T-helper 1 cell treated with Interleukin-12 subunit alpha and Interleukin-12 subunit beta and Interleukin-4 antibody, amounts not matched to agents 30 μg/mL and 1 μg/mL, for 36 hours (primary cell): ENCODE measurements around the gene GAS7.

ENCODE experiments used
- H3K27ac Mint-ChIP-seq: one replicate; pipeline ENCODE4 v1.8.0; 2021; ENCODE audit warnings: mild to moderate bottlenecking, mixed read lengths
- H3K27me3 Mint-ChIP-seq: one replicate; pipeline ENCODE4 v1.8.0; 2021; ENCODE audit warnings: low read depth, mixed read lengths
- H3K36me3 Mint-ChIP-seq: one replicate; pipeline ENCODE4 v1.8.0; 2021; ENCODE audit warnings: low read depth, mixed read lengths
- H3K4me1 Mint-ChIP-seq: one replicate; pipeline ENCODE4 v1.8.0; 2021; ENCODE audit warnings: low read depth, mixed read lengths
- H3K4me3 Mint-ChIP-seq: one replicate; pipeline ENCODE4 v1.8.0; 2021; ENCODE audit warnings: mild to moderate bottlenecking, moderate library complexity, mixed read lengths
- H3K9me3 Mint-ChIP-seq: one replicate; pipeline ENCODE4 v1.8.0; 2021; ENCODE audit warnings: mixed read lengths

GAS7 gene

GRCh38 chr17:10171122-10171571 lies 27.3 kb downstream of the GAS7 start:
- Mint-ChIP-seq H3K4me3 (no peak overlapping the region), H3K36me3 (no peaks in the 10 kb centered on the region), H3K27me3 (peaks cover 9% of the 10 kb centered on the region), H3K9me3 (peaks cover 4% of the 10 kb centered on the region), H3K4me1 (peaks cover 6% of the 10 kb centered on the region), H3K27ac (no peak overlapping the region)

- H3K4me3 Mint-ChIP-seq = no peak overlapping the region
- no peak overlapping the region for H3K27ac Mint-ChIP-seq
- no peaks in the 10 kb centered on the region for H3K36me3 Mint-ChIP-seq
- peaks cover 9% of the 10 kb centered on the region for H3K27me3 Mint-ChIP-seq
- H3K9me3 Mint-ChIP-seq = peaks cover 4% of the 10 kb centered on the region
- peaks cover 6% of the 10 kb centered on the region for H3K4me1 Mint-ChIP-seq
Measured at GRCh38 chr17:10170233-10170632, 28.2 kb downstream of the GAS7 start.

- Mint-ChIP-seq H3K4me3 (no peak overlapping the region), H3K36me3 (no peaks in the 10 kb centered on the region), H3K4me1 (peaks cover 6% of the 10 kb centered on the region), H3K9me3 (peaks cover 4% of the 10 kb centered on the region), H3K27me3 (peaks cover 9% of the 10 kb centered on the region), H3K27ac (peak overlapping the region; percentile 17)
Measured at GRCh38 chr17:10169290-10169689, 29.1 kb downstream of the GAS7 start.

- H3K9me3 Mint-ChIP-seq = no peaks in the 10 kb centered on the region
- H3K36me3 Mint-ChIP-seq = no peaks in the 10 kb centered on the region
- no peaks in the 10 kb centered on the region for H3K4me1 Mint-ChIP-seq
- no peak overlapping the region for H3K27ac Mint-ChIP-seq
- no peak overlapping the region for H3K4me3 Mint-ChIP-seq
- H3K27me3 Mint-ChIP-seq = peaks cover 5% of the 10 kb centered on the region
Measured at GRCh38 chr17:10166176-10166935, 32.0 kb downstream of the GAS7 start.

- Mint-ChIP-seq H3K4me1 (peaks cover 1% of the 10 kb centered on the region), H3K4me3 (no peak overlapping the region), H3K27ac (no peak overlapping the region)
Measured at GRCh38 chr17:10162096-10162495, 36.3 kb downstream of the GAS7 start.

GRCh38 chr17:10161386-10161785 lies 37.0 kb downstream of the GAS7 start:
- Mint-ChIP-seq H3K27me3 (no peaks in the 10 kb centered on the region), H3K9me3 (no peaks in the 10 kb centered on the region), H3K36me3 (no peaks in the 10 kb centered on the region), H3K4me3 (no peak overlapping the region), H3K27ac (no peak overlapping the region), H3K4me1 (peaks cover 3% of the 10 kb centered on the region)

More at GRCh38 chr17:10162096-10162495, 36.3 kb downstream of the GAS7 start:
- Mint-ChIP-seq H3K27me3 (no peaks in the 10 kb centered on the region), H3K9me3 (no peaks in the 10 kb centered on the region), H3K36me3 (no peaks in the 10 kb centered on the region)

- Mint-ChIP-seq H3K27me3 (peaks cover 4% of the 10 kb centered on the region), H3K36me3 (no peaks in the 10 kb centered on the region), H3K9me3 (no peaks in the 10 kb centered on the region), H3K4me3 (no peak overlapping the region), H3K4me1 (peaks cover 3% of the 10 kb centered on the region), H3K27ac (no peak overlapping the region)
Measured at GRCh38 chr17:10156948-10157607, 41.3 kb downstream of the GAS7 start.

GRCh38 chr17:10156599-10156947 lies 41.8 kb downstream of the GAS7 start:
- Mint-ChIP-seq H3K36me3 (no peaks in the 10 kb centered on the region), H3K27ac (no peak overlapping the region), H3K27me3 (peaks cover 9% of the 10 kb centered on the region), H3K9me3 (peaks cover 2% of the 10 kb centered on the region), H3K4me1 (peaks cover 3% of the 10 kb centered on the region), H3K4me3 (no peak overlapping the region)

- peaks cover 2% of the 10 kb centered on the region for H3K9me3 Mint-ChIP-seq
- H3K27ac Mint-ChIP-seq = no peak overlapping the region
- peaks cover 3% of the 10 kb centered on the region for H3K4me1 Mint-ChIP-seq
- no peaks in the 10 kb centered on the region for H3K36me3 Mint-ChIP-seq
- H3K27me3 Mint-ChIP-seq = peaks cover 9% of the 10 kb centered on the region
- no peak overlapping the region for H3K4me3 Mint-ChIP-seq
Measured at GRCh38 chr17:10156077-10156435, 42.4 kb downstream of the GAS7 start.

- Mint-ChIP-seq H3K9me3 (peaks cover 2% of the 10 kb centered on the region), H3K27me3 (peaks cover 9% of the 10 kb centered on the region), H3K4me3 (no peak overlapping the region), H3K4me1 (peaks cover 3% of the 10 kb centered on the region), H3K36me3 (no peaks in the 10 kb centered on the region), H3K27ac (no peak overlapping the region)
Measured at GRCh38 chr17:10155371-10156076, 42.9 kb downstream of the GAS7 start.

GRCh38 chr17:10151667-10152496 lies 46.5 kb downstream of the GAS7 start:
- Mint-ChIP-seq H3K27ac (no peak overlapping the region), H3K4me1 (peaks cover 8% of the 10 kb centered on the region), H3K27me3 (peaks cover 26% of the 10 kb centered on the region), H3K9me3 (peaks cover 7% of the 10 kb centered on the region), H3K4me3 (no peak overlapping the region), H3K36me3 (no peaks in the 10 kb centered on the region)

GRCh38 chr17:10149573-10150399 lies 48.6 kb downstream of the GAS7 start:
- Mint-ChIP-seq H3K4me1 (peaks cover 10% of the 10 kb centered on the region), H3K27me3 (peaks cover 41% of the 10 kb centered on the region), H3K27ac (no peak overlapping the region)

GRCh38 chr17:10147761-10148415 lies 50.5 kb downstream of the GAS7 start:
- Mint-ChIP-seq H3K36me3 (no peaks in the 10 kb centered on the region), H3K27ac (no peak overlapping the region), H3K4me1 (peaks cover 11% of the 10 kb centered on the region), H3K4me3 (no peak overlapping the region), H3K27me3 (peaks cover 41% of the 10 kb centered on the region), H3K9me3 (peaks cover 7% of the 10 kb centered on the region)

More at GRCh38 chr17:10149573-10150399, 48.6 kb downstream of the GAS7 start:
- H3K4me3 Mint-ChIP-seq = peak overlapping the region; percentile 47
- H3K36me3 Mint-ChIP-seq = no peaks in the 10 kb centered on the region
- peaks cover 7% of the 10 kb centered on the region for H3K9me3 Mint-ChIP-seq
